Spinal cord (tissue), 10 donors: ENCODE measurements around the gene MARCHF9. TPM values are rescaled to one million over a fixed set of nuclear protein-coding genes. Genes with fewer than 3 reads are reported as not detected.

Experiments used
- DNase-seq, 6 donors: peaks; one replicate each; pipeline versions ENCODE4 v3.0.0 to v3.0.0-alpha.2; 2013 to 2015; ENCODE audit warnings: low spot score in 6 of 6, low read depth in 4 of 6
- H3K27ac ChIP-seq: one replicate; pipeline ENCODE4 v1.5.1; 2013; ENCODE audit warnings: low read depth, low read length, control low read depth
- H3K27me3 ChIP-seq: one replicate; pipeline ENCODE4 v1.6.1; 2013; ENCODE audit warnings: low read length; ENCODE audit not compliant: control insufficient read depth, insufficient read depth
- H3K36me3 ChIP-seq: one replicate; pipeline ENCODE4 v1.6.1; 2013; ENCODE audit warnings: low read length; ENCODE audit not compliant: control insufficient read depth, insufficient read depth
- H3K4me1 ChIP-seq: one replicate; pipeline ENCODE4 v1.6.1; 2013; ENCODE audit warnings: low read length; ENCODE audit not compliant: control insufficient read depth, insufficient read depth
- H3K4me3 ChIP-seq: one replicate; pipeline ENCODE4 v1.5.1; 2013; ENCODE audit warnings: low read depth, low read length, control low read depth
- H3K9me3 ChIP-seq: one replicate; pipeline ENCODE4 v1.6.1; 2013; ENCODE audit warnings: low read length; ENCODE audit not compliant: control insufficient read depth, insufficient read depth
- WGBS: methylation state at CpG from one replicate; pipeline ENCODE4 v1.1.5; 2013; ENCODE audit warnings: missing lambda C conversion rate; ENCODE audit not compliant: insufficient coverage; 5-methylcytosine and 5-hydroxymethylcytosine counted together
- polyA plus RNA-seq, 2 donors: library from polyadenylated mRNA; unstranded; fragments of 120-200 nt; gene quantifications; one replicate each; pipeline ENCODE4 v1.2.1, GENCODE V29; 2013; ENCODE audit not compliant: insufficient read length in 2 of 2
- total RNA-seq, 2 donors: library from RNA; depleted of rRNA in 1 of 2; stranded (reverse); fragments of 120-200 nt in 1 of 2; fragments of >200 nt in 1 of 2; gene quantifications; one replicate each; pipeline versions ENCODE4 v1.2.3 to v1.2.4, GENCODE V29; 2013 to 2014
- donor health status: healthy.

Gene MARCHF9
- total and polyA plus RNA-seq, 4 donors = 13.0 to 47.7 (median 28.4) TPM

DNA sequence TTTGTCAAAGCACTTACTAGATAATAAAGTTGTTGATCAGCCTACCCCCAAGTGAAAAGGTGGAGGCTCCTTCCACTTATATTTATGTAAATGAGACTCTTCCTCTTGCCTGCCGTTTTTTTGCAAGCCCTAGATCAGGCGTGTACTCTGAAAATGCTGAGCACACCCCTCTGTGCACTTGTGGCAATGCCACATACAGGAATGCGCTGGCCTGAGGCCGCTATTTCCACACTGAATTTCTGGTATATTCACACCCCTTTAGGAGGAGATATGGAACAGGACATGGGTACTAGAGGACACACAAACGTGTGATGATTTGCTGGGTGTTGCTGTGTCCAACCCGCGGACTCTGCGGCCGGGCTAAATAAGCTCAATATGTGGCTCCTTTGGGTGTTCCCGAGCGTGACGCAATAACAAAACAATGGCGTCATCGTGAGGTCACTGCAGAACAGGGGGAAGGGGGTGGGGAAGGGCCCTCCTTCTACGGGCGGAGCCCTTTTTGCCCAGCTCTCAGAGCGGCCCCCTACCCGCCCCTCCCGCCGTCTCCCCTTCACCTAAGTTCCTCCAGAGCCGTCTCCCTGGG, 10.6 kb upstream of the MARCHF9 start:
- H3K36me3 ChIP-seq = peaks cover 27% of the 10 kb centered on the region
- peak overlapping the region; percentile 99 for H3K27ac ChIP-seq
- H3K4me1 ChIP-seq = peaks cover 28% of the 10 kb centered on the region
- 8% methylated on average over 15 of the region's 21 CpGs for WGBS
- DNase-seq = no peak
- peaks cover 24% of the 10 kb centered on the region for H3K27me3 ChIP-seq
- H3K9me3 ChIP-seq = no peaks in the 10 kb centered on the region
- peak overlapping the region; percentile 98 for H3K4me3 ChIP-seq

DNA sequence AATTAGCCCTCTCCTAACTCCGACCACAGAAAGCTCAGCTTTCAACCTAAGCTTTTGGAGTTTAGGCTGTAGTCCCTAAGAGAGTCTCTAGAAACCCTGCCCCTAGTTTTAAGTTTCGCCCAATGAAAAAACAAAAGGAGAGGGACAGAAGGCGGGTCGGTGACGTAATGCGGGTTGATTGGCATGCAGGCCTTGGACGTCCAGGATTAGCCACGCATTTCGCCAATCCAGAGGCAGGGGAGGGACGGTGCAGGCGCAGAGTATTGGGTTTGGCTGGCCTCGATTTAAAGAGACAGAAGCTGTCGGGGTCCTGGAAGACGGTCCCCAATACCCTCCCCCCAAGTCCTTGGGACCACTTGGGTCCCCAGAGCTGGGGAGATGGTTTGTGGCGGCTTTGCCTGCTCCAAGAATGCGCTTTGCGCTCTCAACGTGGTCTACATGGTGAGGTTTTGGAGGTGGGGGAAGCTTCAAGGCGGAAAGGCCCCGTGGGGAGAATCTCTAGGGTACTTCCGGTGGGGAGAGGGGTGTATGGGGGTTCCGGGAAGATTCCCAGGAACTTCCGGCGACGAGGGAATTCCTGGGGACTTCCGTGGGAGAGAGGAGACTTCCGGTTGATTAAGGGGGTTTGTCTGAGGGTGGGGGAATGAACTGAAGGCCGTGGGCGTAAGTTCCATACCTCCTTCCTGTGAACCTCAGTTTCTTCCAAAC, 10.0 kb upstream of the MARCHF9 start, which contains the start of gene TSPAN31:
TSS of gene TSPAN31 (plus strand) at position 263 of the 708 bp plus-strand sequence. CDS start at position 379, 116 bp downstream.
- peak; percentile 94 to 100 (median 98) for DNase-seq
- H3K9me3 ChIP-seq = no peaks in the 10 kb centered on the region
- peaks cover 33% of the 10 kb centered on the region for H3K36me3 ChIP-seq
- 0% methylated on average over 20 of the region's 29 CpGs for WGBS
- H3K4me3 ChIP-seq = peak within 1 kb of the TSS; percentile 98
- H3K4me1 ChIP-seq = peaks cover 22% of the 10 kb centered on the region
- H3K27ac ChIP-seq = peak within 1 kb of the TSS; percentile 99
- peaks cover 17% of the 10 kb centered on the region for H3K27me3 ChIP-seq

DNA sequence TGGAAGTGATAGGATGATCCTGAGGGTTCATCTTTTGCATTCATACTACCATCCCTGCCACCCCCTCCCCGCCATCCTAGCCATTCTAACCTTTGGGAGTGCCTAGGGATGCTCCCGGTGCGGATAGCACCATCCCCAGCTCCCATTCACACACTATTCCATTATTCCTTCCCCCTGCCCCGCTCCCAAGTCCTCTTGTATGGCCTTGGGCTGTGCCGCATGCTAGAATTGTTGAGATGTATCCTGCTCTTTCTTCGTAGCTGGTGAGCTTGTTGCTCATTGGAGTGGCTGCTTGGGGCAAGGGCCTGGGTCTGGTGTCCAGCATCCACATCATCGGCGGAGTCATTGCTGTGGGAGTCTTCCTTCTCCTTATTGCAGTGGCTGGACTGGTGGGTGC, 9.4 kb upstream of the MARCHF9 start:
- WGBS = 43% methylated on average over 7 of the region's 8 CpGs
- no peak for DNase-seq
- Histone ChIP-seq H3K4me3 (peak overlapping the region; percentile 98), H3K9me3 (no peaks in the 10 kb centered on the region), H3K27me3 (peaks cover 12% of the 10 kb centered on the region), H3K36me3 (peaks cover 38% of the 10 kb centered on the region), H3K27ac (peak overlapping the region; percentile 99), H3K4me1 (peaks cover 18% of the 10 kb centered on the region)

DNA sequence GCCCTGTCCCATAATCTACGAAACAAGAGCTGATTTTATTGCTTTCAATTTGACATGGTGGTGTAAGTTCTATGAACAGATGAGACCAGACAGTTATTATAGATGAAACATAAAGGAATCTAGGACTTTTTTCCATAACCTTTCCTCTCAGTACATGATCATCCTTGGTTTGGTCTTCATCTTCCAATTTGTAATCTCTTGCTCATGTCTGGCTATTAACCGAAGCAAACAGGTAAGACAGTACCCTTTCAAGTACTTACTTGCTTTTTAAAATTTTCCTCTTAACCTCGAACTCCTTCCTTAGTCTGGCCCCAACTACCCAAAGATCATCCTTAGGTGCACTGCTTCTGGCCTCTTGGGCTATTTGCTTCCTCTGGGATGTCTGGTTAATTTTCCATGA, 8.9 kb upstream of the MARCHF9 start:
- peak overlapping the region; percentile 99 for H3K27ac ChIP-seq
- peak overlapping the region; percentile 98 for H3K4me3 ChIP-seq
- H3K4me1 ChIP-seq = peaks cover 19% of the 10 kb centered on the region
- H3K36me3 ChIP-seq = peaks cover 41% of the 10 kb centered on the region
- DNase-seq = no peak
- H3K9me3 ChIP-seq = no peaks in the 10 kb centered on the region
- H3K27me3 ChIP-seq = peaks cover 6% of the 10 kb centered on the region
- WGBS = 89% methylated on average over 1 of the region's 3 CpGs

DNA sequence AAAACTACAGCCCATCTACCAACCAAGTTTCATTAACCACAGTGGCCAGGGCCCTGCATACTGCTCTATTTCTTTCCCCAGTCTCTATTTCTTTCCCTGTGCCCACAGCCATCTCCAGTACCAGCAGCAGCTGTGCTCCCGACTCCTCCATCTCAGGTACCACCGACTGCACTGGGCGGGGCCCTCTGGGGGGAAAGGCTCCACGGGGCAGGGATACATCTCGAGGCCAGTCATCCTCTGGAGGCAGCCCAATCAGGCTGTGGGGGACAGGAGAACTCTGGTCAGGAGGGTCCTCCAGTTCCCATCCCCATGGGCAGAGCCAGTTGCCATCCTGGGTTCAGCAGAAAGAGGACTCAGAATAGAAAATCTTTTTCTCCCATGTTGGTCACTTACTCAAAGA, 5.8 kb upstream of the MARCHF9 start:
- DNase-seq = no peak
- 97% methylated on average over 5 of the region's 5 CpGs for WGBS
- peaks cover 24% of the 10 kb centered on the region for H3K4me1 ChIP-seq
- no peaks in the 10 kb centered on the region for H3K9me3 ChIP-seq
- H3K27ac ChIP-seq = no peak overlapping the region
- peaks cover 41% of the 10 kb centered on the region for H3K36me3 ChIP-seq
- H3K27me3 ChIP-seq = no peaks in the 10 kb centered on the region
- H3K4me3 ChIP-seq = no peak overlapping the region

DNA sequence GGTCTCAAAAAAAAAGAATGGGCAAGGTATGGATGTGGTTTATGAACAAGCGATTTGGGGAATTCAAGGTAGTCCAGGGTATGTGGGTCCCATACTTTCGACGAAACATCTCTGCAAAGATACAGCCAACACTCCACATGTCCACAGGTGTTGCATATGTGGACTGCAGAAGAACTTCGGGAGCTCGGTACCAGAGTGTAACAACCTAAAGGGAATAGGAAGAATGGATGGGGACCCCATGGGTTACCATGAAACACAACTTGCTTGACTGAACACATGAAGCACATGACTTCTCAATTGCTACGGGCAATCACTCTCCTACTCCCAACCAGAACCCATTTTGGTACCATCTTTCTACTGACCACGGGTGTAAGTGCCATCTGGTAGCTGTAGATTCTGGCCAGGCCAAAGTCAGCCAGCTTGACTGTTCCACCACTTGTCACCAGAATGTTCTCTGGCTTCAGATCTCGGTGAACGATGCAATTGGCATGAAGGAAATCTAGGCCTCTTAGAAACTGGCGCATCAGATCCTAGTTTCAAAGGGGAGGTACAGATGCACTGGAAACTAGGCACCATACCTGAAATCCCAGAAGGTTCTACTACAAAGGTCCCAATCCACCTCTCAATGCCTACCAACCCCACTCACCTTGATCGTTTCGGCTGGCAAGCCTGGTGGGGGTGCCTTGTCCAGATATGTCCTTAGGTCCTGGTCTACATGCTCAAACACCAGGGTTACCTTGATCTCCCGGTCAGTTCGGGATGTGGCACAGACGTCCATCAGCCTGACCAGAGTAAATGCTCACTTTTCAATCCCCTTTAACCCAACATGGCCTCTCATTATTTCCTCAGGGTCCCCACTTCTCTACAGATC, 4.1 kb upstream of the MARCHF9 start:
- 87% methylated on average over 8 of the region's 15 CpGs for WGBS
- peak overlapping the region; percentile 100 for H3K4me3 ChIP-seq
- peaks cover 41% of the 10 kb centered on the region for H3K36me3 ChIP-seq
- peak overlapping the region; percentile 89 for H3K27ac ChIP-seq
- H3K9me3 ChIP-seq = no peaks in the 10 kb centered on the region
- DNase-seq = no peak
- peaks cover 16% of the 10 kb centered on the region for H3K4me1 ChIP-seq
- no peaks in the 10 kb centered on the region for H3K27me3 ChIP-seq

DNA sequence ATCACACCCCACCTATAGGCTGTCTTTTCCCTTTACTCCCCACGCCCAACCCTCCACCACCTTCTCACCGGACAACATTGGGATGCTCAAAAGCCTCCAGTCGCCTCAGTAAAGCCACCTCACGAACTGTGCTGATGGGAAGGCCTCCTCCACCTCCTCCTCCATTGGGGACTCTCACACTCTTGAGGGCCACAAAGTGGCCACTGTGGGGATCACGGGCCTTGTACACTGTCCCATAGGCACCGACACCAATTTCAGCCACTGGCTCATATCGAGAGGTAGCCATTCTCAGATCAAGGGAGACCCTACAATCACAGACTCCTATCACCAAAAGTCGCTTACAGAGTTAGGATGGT, 3.5 kb upstream of the MARCHF9 start:
- Histone ChIP-seq H3K36me3 (peaks cover 41% of the 10 kb centered on the region), H3K9me3 (no peaks in the 10 kb centered on the region), H3K27ac (peak overlapping the region; percentile 89), H3K27me3 (no peaks in the 10 kb centered on the region), H3K4me3 (peak overlapping the region; percentile 100), H3K4me1 (peaks cover 19% of the 10 kb centered on the region)
- WGBS = 16% methylated on average over 7 of the region's 8 CpGs
- DNase-seq = no peak

DNA sequence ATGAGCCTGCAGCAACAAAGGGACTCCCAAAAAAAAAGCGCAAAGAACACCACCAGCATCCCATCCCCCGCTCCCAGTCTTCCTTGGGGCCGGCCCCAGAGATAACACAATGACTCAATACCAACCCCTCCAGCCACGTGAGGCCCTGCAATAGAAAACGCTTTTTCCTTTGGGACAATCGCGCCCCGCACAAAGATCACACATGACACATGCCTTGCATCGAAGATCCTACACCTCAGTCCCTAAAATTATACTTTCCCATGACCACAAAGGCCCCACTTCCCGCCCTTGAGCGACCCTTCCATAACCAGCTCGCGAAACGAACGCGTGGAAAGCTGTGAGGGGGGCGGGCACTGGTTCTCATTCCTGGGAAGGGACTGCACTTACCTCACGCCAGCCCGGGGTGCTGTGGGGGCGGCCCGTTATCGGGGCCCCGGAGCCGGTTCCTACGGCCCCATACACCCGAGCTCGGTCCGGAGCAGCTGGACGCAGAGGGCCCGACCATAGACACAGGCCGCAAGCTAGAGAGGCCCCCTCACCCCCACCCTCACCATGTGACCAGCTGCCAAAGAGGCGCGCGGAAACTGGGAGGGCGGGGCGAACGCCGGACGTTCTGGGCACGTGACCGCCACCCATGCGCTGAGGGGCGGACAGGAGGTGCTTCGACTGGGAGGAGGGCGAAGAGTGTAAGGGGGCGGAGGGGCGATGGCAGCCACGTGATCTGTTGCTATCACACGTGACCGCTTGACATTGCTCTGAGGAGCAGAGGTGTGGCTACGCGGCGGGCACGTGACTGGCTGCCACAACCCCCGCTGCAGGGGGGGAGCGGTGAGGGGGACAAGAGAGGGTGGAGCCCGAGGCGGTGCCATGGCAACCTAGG, 2.9 kb upstream of the MARCHF9 start, which contains the start of gene CDK4:
TSS of gene CDK4 (minus strand) at position 523 of the 880 bp plus-strand sequence. CDS start 593 bp downstream, outside the sequence.
- peak within 1 kb of the TSS; percentile 100 for H3K4me3 ChIP-seq
- H3K27me3 ChIP-seq = no peaks in the 10 kb centered on the region
- WGBS = 0% methylated on average over 53 of the region's 58 CpGs
- H3K9me3 ChIP-seq = no peaks in the 10 kb centered on the region
- H3K27ac ChIP-seq = peak within 1 kb of the TSS; percentile 89
- peaks cover 40% of the 10 kb centered on the region for H3K36me3 ChIP-seq
- peak; percentile 95 to 100 (median 98) for DNase-seq
- peaks cover 23% of the 10 kb centered on the region for H3K4me1 ChIP-seq

DNA sequence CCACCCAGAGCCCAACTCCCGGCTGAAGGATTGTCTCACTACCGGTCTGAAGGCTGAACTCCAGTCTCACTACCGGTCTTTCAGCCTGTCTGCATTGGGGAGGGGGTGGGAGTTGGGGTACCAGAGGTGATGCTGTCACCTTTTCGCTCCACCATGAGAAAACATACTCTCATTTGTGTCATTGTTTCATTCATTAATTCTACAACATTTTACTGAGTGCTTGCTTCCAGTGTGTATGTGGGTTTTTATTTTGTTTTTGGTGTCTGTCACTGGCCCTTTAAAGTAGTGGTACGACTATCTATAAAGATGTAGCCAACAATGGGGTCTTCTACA, 2.3 kb upstream of the MARCHF9 start:
- Histone ChIP-seq H3K27ac (peak overlapping the region; percentile 80), H3K36me3 (peaks cover 39% of the 10 kb centered on the region), H3K4me3 (peak overlapping the region; percentile 100), H3K9me3 (no peaks in the 10 kb centered on the region), H3K27me3 (no peaks in the 10 kb centered on the region), H3K4me1 (peaks cover 23% of the 10 kb centered on the region)
- 0% methylated on average over 1 of the region's 5 CpGs for WGBS
- DNase-seq = no peak
